NT2/D1 (cell line): ENCODE results near the gene HNRNPF.

Source experiments
- YY1 ChIP-seq: IDR thresholded peaks from 2 replicates; pipeline ENCODE4 v1.6.1; 2011; ENCODE audit not compliant: insufficient read length, insufficient read depth
- ZNF274 ChIP-seq: IDR thresholded peaks from 2 replicates; pipeline ENCODE4 v1.6.1; 2011; ENCODE audit warnings: mild to moderate bottlenecking, low read depth, low read length

DNA sequence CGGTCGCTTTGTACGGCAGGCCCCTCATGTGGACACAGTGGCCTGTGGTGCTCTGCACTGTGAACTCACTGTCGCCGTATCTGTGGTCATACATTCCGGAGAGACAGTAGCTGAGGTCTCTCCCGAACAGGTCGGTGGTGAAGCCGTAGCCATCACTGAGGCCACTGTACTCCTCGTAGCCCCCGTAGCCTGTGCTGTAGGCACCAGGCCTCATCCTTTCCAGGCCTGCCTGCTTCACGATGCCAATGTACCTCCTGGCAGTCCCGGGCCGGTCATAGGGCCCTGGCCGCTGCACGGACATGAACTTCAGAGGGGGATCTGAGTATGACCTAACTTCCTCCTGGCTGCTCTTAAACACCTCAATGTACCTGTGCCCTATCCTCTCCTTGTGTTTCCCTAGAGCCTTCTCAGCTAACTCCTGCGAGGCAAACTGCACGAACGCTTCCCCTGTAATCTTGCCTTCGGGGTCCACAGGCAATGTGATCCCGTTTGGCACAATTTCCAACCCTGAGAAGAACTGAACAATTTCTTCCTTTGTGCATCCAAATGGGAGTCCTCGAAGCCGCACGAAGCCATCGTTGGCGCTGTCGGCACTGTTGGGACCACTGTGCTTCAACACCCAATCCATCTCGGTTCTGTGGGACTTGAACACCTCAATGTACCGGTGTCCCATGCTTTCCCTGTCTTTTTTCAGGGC lies 21.9 kb downstream of the HNRNPF start:
- no peak for TF ChIP-seq ZNF274
- TF ChIP-seq YY1: no peak
